Upper lobe of left lung (tissue), 4 donors: ENCODE results near the gene TMUB1.

Source experiments
- CTCF ChIP-seq, 6 experiments: fragments of 450-650 bp in 4 of 6; fragments of 200-600 bp in 2 of 6; sonication (generic) in 2 of 6; IDR thresholded peaks; one replicate each; pipeline ENCODE4 v1.5.1; 2016 to 2019; ENCODE audit warnings: antibody characterized with exemption in 6 of 6
- POLR2A ChIP-seq, 4 donors: fragments of 450-650 bp; IDR thresholded peaks; one replicate each; pipeline ENCODE4 v1.5.1; 2016 to 2017; ENCODE audit warnings: antibody characterized with exemption in 4 of 4, mild to moderate bottlenecking in 2 of 4
- POLR2AphosphoS5 ChIP-seq, 2 donors: sonication (generic); formaldehyde crosslinking; IDR thresholded peaks; one replicate each; pipeline ENCODE4 v1.5.1; 2017; ENCODE audit warnings: antibody characterized with exemption in 2 of 2

GRCh38 chr7:151103973-151104372, 20.7 kb upstream of the TMUB1 start:
- TF ChIP-seq CTCF (IDR thresholded peaks at IDR 0.05), result no peak
- no peak for TF ChIP-seq POLR2A (IDR thresholded peaks at IDR 0.05)
- TF ChIP-seq POLR2AphosphoS5 (IDR thresholded peaks at IDR 0.05), result no peak
